Activated CD8-positive, alpha-beta T cell treated with anti-CD3 and anti-CD28 coated beads for 36 hours (primary cell): Measurements from ENCODE around the gene HOTAIR. TPM values are rescaled to one million over a fixed set of nuclear protein-coding genes. Genes with fewer than 3 reads are reported as not detected.

ENCODE experiments used
- ATAC-seq: fragments of 200-7000 bp; cut with Tn5 transposase; one replicate; pipeline ENCODE4 v1.10.0; 2021; ENCODE audit warnings: mild to moderate bottlenecking, moderate library complexity
- CTCF ChIA-PET: fragments of 350-600 bp; sonication (Branson Sonifier 250); formaldehyde crosslinking; loops from one replicate; lab custom pipeline; 2021; ENCODE audit warnings: antibody characterized with exemption; lab: Charles Lee
- POLR2A ChIA-PET: fragments of 350-600 bp; sonication (Branson Sonifier 250); formaldehyde crosslinking; loops from one replicate; lab custom pipeline; 2021; ENCODE audit warnings: antibody characterized with exemption; lab: Charles Lee
- DNase-seq: peaks from one replicate; pipeline ENCODE4 v3.0.0-alpha.2; 2020
- H3K27ac Mint-ChIP-seq: one replicate; pipeline ENCODE4 v1.8.0; 2021; ENCODE audit warnings: mild to moderate bottlenecking, mixed read lengths
- H3K27me3 Mint-ChIP-seq: one replicate; pipeline ENCODE4 v1.8.0; 2021; ENCODE audit warnings: mixed read lengths
- H3K36me3 Mint-ChIP-seq: one replicate; pipeline ENCODE4 v1.8.0; 2021; ENCODE audit warnings: low read depth, mixed read lengths
- H3K4me1 Mint-ChIP-seq: one replicate; pipeline ENCODE4 v1.8.0; 2021; ENCODE audit warnings: low read depth, mixed read lengths
- H3K4me3 Mint-ChIP-seq: one replicate; pipeline ENCODE4 v1.8.0; 2021; ENCODE audit warnings: mild to moderate bottlenecking, moderate library complexity, mixed read lengths
- H3K9me3 Mint-ChIP-seq: one replicate; pipeline ENCODE4 v1.8.0; 2021; ENCODE audit warnings: mixed read lengths
- CTCF ChIP-seq: fragments of 200-600 bp; IDR thresholded peaks from one replicate; pipeline ENCODE4 v1.8.0; 2022; ENCODE audit warnings: antibody characterized with exemption, mild to moderate bottlenecking
- intact Hi-C: fragments of 100-400 bp; cut with micrococcal nuclease; formaldehyde crosslinking; loops from one replicate; pipeline ENCODE4 v1.10.0; 2022
- total RNA-seq, 2 experiments: library from RNA; stranded (reverse); gene quantifications; one replicate each; pipeline ENCODE4 v1.2.3, GENCODE V29; 2021

The HOTAIR gene
- total RNA-seq, 2 experiments from 2014 or later, result not detected

GRCh38 chr12:53929527-53929926 lies 45.2 kb downstream of the HOTAIR start:
- H3K27me3 Mint-ChIP-seq, result peaks cover 78% of the 10 kb centered on the region
- no peaks in the 10 kb centered on the region for H3K4me1 Mint-ChIP-seq
- POLR2A ChIA-PET, result no interaction called here
- no peak overlapping the region for H3K27ac Mint-ChIP-seq
- no peaks in the 10 kb centered on the region for H3K36me3 Mint-ChIP-seq
- intact Hi-C loops, result no loop called here
- H3K9me3 Mint-ChIP-seq, result no peaks in the 10 kb centered on the region
- no peak for TF ChIP-seq CTCF
- DNase-seq (no peak), ATAC-seq (no peak)
- CTCF ChIA-PET, result no interaction called here
- H3K4me3 Mint-ChIP-seq, result no peak overlapping the region

- intact Hi-C loops, result no loop called here
- Mint-ChIP-seq H3K4me3 (no peak overlapping the region), H3K27ac (no peak overlapping the region), H3K4me1 (no peaks in the 10 kb centered on the region), H3K9me3 (no peaks in the 10 kb centered on the region), H3K27me3 (peaks cover 77% of the 10 kb centered on the region), H3K36me3 (no peaks in the 10 kb centered on the region)
- ChIA-PET POLR2A (no interaction called here), CTCF (interaction anchor here (1.4 kb wide), 2 partner anchors 78 to 171 kb away, joined by 3 to 4 read pairs; no protein-coding TSS in a partner anchor)
- DNase-seq (no peak), ATAC-seq (no peak)
- no peak for TF ChIP-seq CTCF
Measured at GRCh38 chr12:53928054-53928835, 46.5 kb downstream of the HOTAIR start.

- H3K27ac Mint-ChIP-seq, result no peak overlapping the region
- H3K9me3 Mint-ChIP-seq, result no peaks in the 10 kb centered on the region
- POLR2A ChIA-PET, result no interaction called here
- intact Hi-C loops, result no loop called here
- H3K27me3 Mint-ChIP-seq, result peaks cover 78% of the 10 kb centered on the region
- no peaks in the 10 kb centered on the region for H3K4me1 Mint-ChIP-seq
- no peak for ATAC-seq
- no peak for TF ChIP-seq CTCF
- CTCF ChIA-PET, result interaction anchor here (1.2 to 1.4 kb wide), 3 partner anchors 78 to 280 kb away, joined by 3 to 4 read pairs (median 3); no protein-coding TSS in a partner anchor
- no peaks in the 10 kb centered on the region for H3K36me3 Mint-ChIP-seq
- DNase-seq, result no peak
- H3K4me3 Mint-ChIP-seq, result no peak overlapping the region
Measured at GRCh38 chr12:53927220-53928029, 47.3 kb downstream of the HOTAIR start.

- Mint-ChIP-seq H3K27me3 (peaks cover 72% of the 10 kb centered on the region), H3K36me3 (no peaks in the 10 kb centered on the region), H3K4me3 (no peak overlapping the region), H3K4me1 (no peaks in the 10 kb centered on the region), H3K27ac (no peak overlapping the region), H3K9me3 (no peaks in the 10 kb centered on the region)
- ChIA-PET CTCF (interaction anchor here (1.0 kb wide), 1 partner anchor 32 kb away, joined by 3 read pairs; no protein-coding TSS in a partner anchor), POLR2A (no interaction called here)
- DNase-seq (no peak), ATAC-seq (no peak)
- TF ChIP-seq CTCF, result no peak
- intact Hi-C loops, result no loop called here
Measured at GRCh38 chr12:53924521-53925405, 50.0 kb downstream of the HOTAIR start.
